Nephron progenitor cell (in vitro differentiated cells): ENCODE results near the gene HINFP.
"Not testable (repeated sequence)": the region's sequence is repeated elsewhere in the genome, so short reads cannot be mapped to it uniquely, and the experiment has no call there.

Experiments
- DNase-seq: peaks from one replicate; pipeline ENCODE4 v3.0.0; 2021
- H3K27ac Mint-ChIP-seq: 2 replicates; pipeline ENCODE4 v1.8.0; 2021; ENCODE audit warnings: mild to moderate bottlenecking, moderate library complexity, mixed read lengths
- H3K27me3 Mint-ChIP-seq: 2 replicates; pipeline ENCODE4 v1.8.0; 2021; ENCODE audit warnings: mild to moderate bottlenecking, low read depth, mixed read lengths; ENCODE audit not compliant: poor library complexity
- H3K36me3 Mint-ChIP-seq: 2 replicates; pipeline ENCODE4 v1.8.0; 2021; ENCODE audit warnings: low read depth, mixed read lengths
- H3K4me1 Mint-ChIP-seq: 2 replicates; pipeline ENCODE4 v1.8.0; 2021; ENCODE audit warnings: mixed read lengths
- H3K4me3 Mint-ChIP-seq: 2 replicates; pipeline ENCODE4 v1.8.0; 2021; ENCODE audit warnings: mild to moderate bottlenecking, moderate library complexity, mixed read lengths
- H3K9me3 Mint-ChIP-seq: 2 replicates; pipeline ENCODE4 v1.8.0; 2021; ENCODE audit warnings: mild to moderate bottlenecking, moderate library complexity, mixed read lengths
- TF ChIP-seq, protein P1 (sequence below): fragments of 200-600 bp; sonication (generic); IDR thresholded peaks from 2 replicates; pipeline ENCODE4 v1.5.0; 2021; ENCODE audit warnings: antibody characterized with exemption

HINFP gene

GRCh38 chr11:119120639-119121007 lies 757 bp upstream of the HINFP start:
- TF ChIP-seq, protein P1, sequence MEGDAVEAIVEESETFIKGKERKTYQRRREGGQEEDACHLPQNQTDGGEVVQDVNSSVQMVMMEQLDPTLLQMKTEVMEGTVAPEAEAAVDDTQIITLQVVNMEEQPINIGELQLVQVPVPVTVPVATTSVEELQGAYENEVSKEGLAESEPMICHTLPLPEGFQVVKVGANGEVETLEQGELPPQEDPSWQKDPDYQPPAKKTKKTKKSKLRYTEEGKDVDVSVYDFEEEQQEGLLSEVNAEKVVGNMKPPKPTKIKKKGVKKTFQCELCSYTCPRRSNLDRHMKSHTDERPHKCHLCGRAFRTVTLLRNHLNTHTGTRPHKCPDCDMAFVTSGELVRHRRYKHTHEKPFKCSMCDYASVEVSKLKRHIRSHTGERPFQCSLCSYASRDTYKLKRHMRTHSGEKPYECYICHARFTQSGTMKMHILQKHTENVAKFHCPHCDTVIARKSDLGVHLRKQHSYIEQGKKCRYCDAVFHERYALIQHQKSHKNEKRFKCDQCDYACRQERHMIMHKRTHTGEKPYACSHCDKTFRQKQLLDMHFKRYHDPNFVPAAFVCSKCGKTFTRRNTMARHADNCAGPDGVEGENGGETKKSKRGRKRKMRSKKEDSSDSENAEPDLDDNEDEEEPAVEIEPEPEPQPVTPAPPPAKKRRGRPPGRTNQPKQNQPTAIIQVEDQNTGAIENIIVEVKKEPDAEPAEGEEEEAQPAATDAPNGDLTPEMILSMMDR: no peak
- no peaks in the 10 kb centered on the region for H3K9me3 Mint-ChIP-seq
- H3K4me3 Mint-ChIP-seq: peak overlapping the region; percentile 98
- peaks cover 18% of the 10 kb centered on the region for H3K36me3 Mint-ChIP-seq
- H3K27me3 Mint-ChIP-seq: peaks cover 3% of the 10 kb centered on the region
- H3K4me1 Mint-ChIP-seq: peaks cover 31% of the 10 kb centered on the region
- peak overlapping the region; percentile 73 for H3K27ac Mint-ChIP-seq
- peak; percentile 46 for DNase-seq

GRCh38 chr11:119121811-119122124 lies 388 bp downstream of the HINFP start:
- peak overlapping the region; percentile 98 for H3K4me3 Mint-ChIP-seq

DNA sequence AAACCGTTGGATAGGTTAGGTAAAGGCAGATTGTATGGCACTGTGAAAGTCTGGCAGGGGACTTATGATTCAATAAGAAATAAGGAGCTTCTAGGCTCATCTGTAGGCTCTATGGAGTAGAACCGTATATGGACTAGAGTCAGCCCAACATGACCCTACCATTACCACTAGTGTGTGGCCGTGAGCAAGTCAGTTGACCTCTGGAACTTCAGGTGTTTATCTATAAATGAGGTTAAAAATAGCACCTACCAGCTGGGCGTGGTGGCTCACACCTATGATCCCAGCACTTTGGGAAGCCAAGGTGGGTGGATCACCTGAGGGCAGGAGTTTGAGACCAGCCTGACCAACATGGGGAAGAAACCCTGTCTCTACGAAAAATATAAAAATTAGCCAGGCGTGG lies 4.4 kb downstream of the HINFP start:
- H3K9me3 Mint-ChIP-seq: no peaks in the 10 kb centered on the region
- TF ChIP-seq, protein P1: no peak
- peaks cover 30% of the 10 kb centered on the region for H3K4me1 Mint-ChIP-seq
- no peak for DNase-seq
- H3K27me3 Mint-ChIP-seq: peaks cover 3% of the 10 kb centered on the region
- H3K4me3 Mint-ChIP-seq: no peak overlapping the region
- peaks cover 50% of the 10 kb centered on the region for H3K36me3 Mint-ChIP-seq
- no peak overlapping the region for H3K27ac Mint-ChIP-seq

More at GRCh38 chr11:119121811-119122124, 388 bp downstream of the HINFP start:
- TF ChIP-seq, protein P1: no peak
- no peaks in the 10 kb centered on the region for H3K9me3 Mint-ChIP-seq
- peaks cover 3% of the 10 kb centered on the region for H3K27me3 Mint-ChIP-seq
- H3K4me1 Mint-ChIP-seq: peaks cover 32% of the 10 kb centered on the region
- no peak for DNase-seq
- peaks cover 20% of the 10 kb centered on the region for H3K36me3 Mint-ChIP-seq
- H3K27ac Mint-ChIP-seq: peak overlapping the region; percentile 89

DNA sequence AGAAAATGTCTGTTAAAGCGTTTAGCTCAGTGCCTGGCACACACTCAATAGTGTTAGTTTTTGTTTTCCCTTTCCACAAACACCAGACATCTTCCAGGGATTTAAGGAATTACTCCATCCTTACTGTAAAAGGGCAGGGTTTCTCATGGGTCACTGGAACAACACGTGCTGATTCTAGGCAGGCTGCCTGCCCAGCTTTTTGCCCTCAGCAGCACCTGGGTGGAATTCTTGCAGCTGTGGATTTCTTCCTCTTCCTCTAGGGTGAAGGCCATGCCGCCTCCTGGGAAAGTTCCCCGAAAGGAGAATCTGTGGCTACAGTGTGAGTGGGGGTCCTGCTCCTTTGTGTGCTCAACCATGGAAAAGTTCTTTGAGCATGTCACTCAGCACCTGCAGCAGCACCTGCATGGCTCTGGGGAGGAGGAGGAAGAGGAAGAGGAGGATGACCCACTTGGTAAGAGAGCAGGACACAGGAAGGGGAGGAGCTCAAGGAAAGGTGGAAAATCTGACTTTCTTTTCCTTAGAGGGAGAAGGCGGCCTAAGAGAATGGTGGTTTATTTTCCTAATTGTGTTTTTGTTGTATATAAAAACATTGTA lies 5.4 kb downstream of the HINFP start:
- Mint-ChIP-seq H3K36me3 (peaks cover 60% of the 10 kb centered on the region), H3K4me1 (peaks cover 26% of the 10 kb centered on the region), H3K27ac (peak overlapping the region; percentile 78), H3K27me3 (peaks cover 7% of the 10 kb centered on the region), H3K9me3 (no peaks in the 10 kb centered on the region), H3K4me3 (no peak overlapping the region)
- DNase-seq: no peak
- TF ChIP-seq, protein P1: no peak

DNA sequence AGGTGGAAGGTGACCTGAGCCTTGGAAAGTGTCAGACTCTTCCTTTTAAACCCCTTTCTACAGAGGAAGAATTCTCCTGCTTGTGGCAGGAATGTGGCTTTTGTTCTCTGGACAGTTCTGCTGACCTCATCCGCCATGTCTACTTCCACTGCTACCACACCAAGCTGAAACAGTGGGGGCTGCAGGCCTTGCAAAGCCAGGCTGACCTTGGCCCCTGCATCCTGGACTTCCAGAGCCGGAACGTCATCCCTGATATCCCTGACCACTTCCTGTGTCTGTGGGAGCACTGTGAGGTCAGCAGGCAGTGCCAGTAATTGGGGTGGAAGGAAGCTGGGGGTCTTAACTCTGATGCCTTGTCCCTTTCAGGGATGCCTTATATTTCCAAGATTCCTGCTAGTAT lies 9.3 kb downstream of the HINFP start:
- Mint-ChIP-seq H3K4me1 (peaks cover 10% of the 10 kb centered on the region), H3K4me3 (no peak overlapping the region), H3K36me3 (peaks cover 68% of the 10 kb centered on the region), H3K27ac (peak overlapping the region; percentile 39), H3K9me3 (no peaks in the 10 kb centered on the region), H3K27me3 (peaks cover 3% of the 10 kb centered on the region)
- TF ChIP-seq, protein P1: no peak
- DNase-seq: no peak

GRCh38 chr11:119134389-119134978 lies 13.1 kb downstream of the HINFP start:
- H3K27ac Mint-ChIP-seq: no peak overlapping the region

GRCh38 chr11:119139276-119139675 lies 17.9 kb downstream of the HINFP start:
- not testable (repeated sequence) for DNase-seq, H3K36me3 Mint-ChIP-seq, H3K4me3 Mint-ChIP-seq, H3K27ac Mint-ChIP-seq, H3K4me1 Mint-ChIP-seq, H3K9me3 Mint-ChIP-seq
- peaks cover 41% of the 10 kb centered on the region for H3K27me3 Mint-ChIP-seq

More at GRCh38 chr11:119134389-119134978, 13.1 kb downstream of the HINFP start:
- DNase-seq: no peak
- TF ChIP-seq, protein P1: peak; percentile 43
- Mint-ChIP-seq H3K9me3 (no peaks in the 10 kb centered on the region), H3K4me3 (no peak overlapping the region), H3K4me1 (no peaks in the 10 kb centered on the region), H3K36me3 (peaks cover 45% of the 10 kb centered on the region), H3K27me3 (peaks cover 27% of the 10 kb centered on the region)
